Right lobe of liver (tissue), 4 donors: Measurements from ENCODE around the gene PXMP4.

Experiments
- CTCF ChIP-seq, 4 donors: fragments of 200-600 bp in 3 of 4; fragments of 450-650 bp in 1 of 4; IDR thresholded peaks; one replicate each; pipeline versions ENCODE4 v1.5.1 to v1.8.0; 2016 to 2022; ENCODE audit warnings: antibody characterized with exemption in 4 of 4, mild to moderate bottlenecking in 2 of 4
- POLR2A ChIP-seq: fragments of 450-650 bp; IDR thresholded peaks from one replicate; pipeline ENCODE4 v1.6.1; 2017; ENCODE audit warnings: antibody characterized with exemption, mild to moderate bottlenecking
- donor health status: DM: no; HTN: no; CAD: no.
- donor health status: DM: no; HTN: no; CAD: no.
- donor health status: DM: no; HTN: yes; CAD: no.

DNA sequence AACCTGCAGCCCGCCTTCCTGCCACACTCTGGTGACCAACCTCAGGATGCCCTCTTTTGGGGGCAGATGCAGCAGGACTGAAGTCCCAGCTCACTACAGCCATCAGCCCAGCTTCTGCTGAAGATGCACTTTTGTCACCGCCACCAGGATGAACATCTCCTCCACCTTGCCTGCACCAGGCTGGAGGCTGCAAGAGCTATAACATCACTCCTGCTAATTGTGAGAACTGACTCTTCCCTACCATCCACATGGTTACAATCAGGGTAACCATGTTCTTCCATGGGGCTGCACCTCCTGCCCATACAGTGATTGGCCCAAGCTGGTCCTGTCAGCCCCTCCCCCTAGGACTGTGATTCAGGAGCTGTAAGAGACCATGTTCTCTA, 55.4 kb downstream of the PXMP4 start:
- TF ChIP-seq CTCF (IDR thresholded peaks at IDR 0.05) (no peak), POLR2A (no peak)
